ENCODE results near the gene BBS12. TPM values are rescaled to one million over a fixed set of nuclear protein-coding genes. Genes with fewer than 3 reads are reported as not detected.

BBS12 gene
- total and polyA plus RNA-seq, 2 experiments from 2014 or later: 2.3 to 2.6 TPM

GRCh38 chr4:122771724-122772123, 39.2 kb downstream of the BBS12 start (continued):
- no peak for TF ChIP-seq ZNF462 (CRISPR knock-in tag; IDR thresholded peaks at IDR 0.05)
- TF ChIP-seq EZH2 (IDR thresholded peaks at IDR 0.05; ENCODE audit: low read depth, unreplicated experiment): no peak
- TF ChIP-seq CREB1 (CRISPR knock-in tag; IDR thresholded peaks at IDR 0.05; ENCODE audit: low read depth): no peak
- TF ChIP-seq STAT1 (IDR thresholded peaks at IDR 0.05; ENCODE audit: unreplicated experiment): no peak
- no peak for TF ChIP-seq ZNF331 (CRISPR knock-in tag; IDR thresholded peaks at IDR 0.05; ENCODE audit: low read depth)
- TF ChIP-seq, protein P1, sequence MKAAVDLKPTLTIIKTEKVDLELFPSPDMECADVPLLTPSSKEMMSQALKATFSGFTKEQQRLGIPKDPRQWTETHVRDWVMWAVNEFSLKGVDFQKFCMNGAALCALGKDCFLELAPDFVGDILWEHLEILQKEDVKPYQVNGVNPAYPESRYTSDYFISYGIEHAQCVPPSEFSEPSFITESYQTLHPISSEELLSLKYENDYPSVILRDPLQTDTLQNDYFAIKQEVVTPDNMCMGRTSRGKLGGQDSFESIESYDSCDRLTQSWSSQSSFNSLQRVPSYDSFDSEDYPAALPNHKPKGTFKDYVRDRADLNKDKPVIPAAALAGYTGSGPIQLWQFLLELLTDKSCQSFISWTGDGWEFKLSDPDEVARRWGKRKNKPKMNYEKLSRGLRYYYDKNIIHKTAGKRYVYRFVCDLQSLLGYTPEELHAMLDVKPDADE (IDR thresholded peaks at IDR 0.05): no peak
- TF ChIP-seq NANOG (IDR thresholded peaks at IDR 0.05; ENCODE audit: borderline replicate concordance): no peak
- no peak for TF ChIP-seq ZNF114 (CRISPR knock-in tag; IDR thresholded peaks at IDR 0.05)
- no peak for TF ChIP-seq CTCF (conservative IDR thresholded peaks at IDR 0.05; ENCODE audit: low read depth in 2 of 2)
- TF ChIP-seq EZH2phosphoT487 (IDR thresholded peaks at IDR 0.05; ENCODE audit: unreplicated experiment): no peak
